Adrenal gland (tissue), 5 donors: ENCODE measurements around the gene PRDM16.

Experiments used
- POLR2A ChIP-seq, 2 donors: fragments of 450-650 bp; IDR thresholded peaks; one replicate each; pipeline ENCODE4 v1.6.1; 2017; ENCODE audit warnings: antibody characterized with exemption in 2 of 2, mild to moderate bottlenecking in 2 of 2, moderate library complexity in 1 of 2
- TF ChIP-seq, protein P1 (sequence below), 6 experiments: fragments of 450-650 bp in 4 of 6; fragments of 200-600 bp in 2 of 6; sonication (generic) in 1 of 6; IDR thresholded peaks; 1 replicate in 5 of 6; 2 replicates in 1 of 6; pipeline versions ENCODE4 v1.5.1 to v1.8.0; 2016 to 2021; ENCODE audit warnings: antibody characterized with exemption in 6 of 6, mild to moderate bottlenecking in 2 of 6, moderate library complexity in 1 of 6
- donor health status: DM: no; HTN: no; CAD: no.

DNA sequence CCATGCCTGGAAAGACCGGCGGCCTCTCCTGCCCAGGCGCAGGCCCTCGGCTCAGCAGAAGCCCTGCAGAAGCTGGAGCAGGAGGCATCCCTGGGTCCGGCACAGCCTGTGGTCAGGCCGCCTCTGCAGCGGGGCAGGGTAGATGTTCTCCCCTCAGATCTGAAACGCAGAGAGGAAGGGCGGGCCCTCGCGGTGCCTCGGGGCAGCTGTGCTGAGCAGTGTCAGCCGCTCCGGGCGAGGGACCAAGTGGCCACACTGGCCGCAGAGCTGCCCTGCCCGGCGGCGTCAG lies 210.1 kb downstream of the PRDM16 start:
- TF ChIP-seq, protein P1, sequence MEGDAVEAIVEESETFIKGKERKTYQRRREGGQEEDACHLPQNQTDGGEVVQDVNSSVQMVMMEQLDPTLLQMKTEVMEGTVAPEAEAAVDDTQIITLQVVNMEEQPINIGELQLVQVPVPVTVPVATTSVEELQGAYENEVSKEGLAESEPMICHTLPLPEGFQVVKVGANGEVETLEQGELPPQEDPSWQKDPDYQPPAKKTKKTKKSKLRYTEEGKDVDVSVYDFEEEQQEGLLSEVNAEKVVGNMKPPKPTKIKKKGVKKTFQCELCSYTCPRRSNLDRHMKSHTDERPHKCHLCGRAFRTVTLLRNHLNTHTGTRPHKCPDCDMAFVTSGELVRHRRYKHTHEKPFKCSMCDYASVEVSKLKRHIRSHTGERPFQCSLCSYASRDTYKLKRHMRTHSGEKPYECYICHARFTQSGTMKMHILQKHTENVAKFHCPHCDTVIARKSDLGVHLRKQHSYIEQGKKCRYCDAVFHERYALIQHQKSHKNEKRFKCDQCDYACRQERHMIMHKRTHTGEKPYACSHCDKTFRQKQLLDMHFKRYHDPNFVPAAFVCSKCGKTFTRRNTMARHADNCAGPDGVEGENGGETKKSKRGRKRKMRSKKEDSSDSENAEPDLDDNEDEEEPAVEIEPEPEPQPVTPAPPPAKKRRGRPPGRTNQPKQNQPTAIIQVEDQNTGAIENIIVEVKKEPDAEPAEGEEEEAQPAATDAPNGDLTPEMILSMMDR (IDR thresholded peaks at IDR 0.05), result no peak
- no peak for TF ChIP-seq POLR2A (IDR thresholded peaks at IDR 0.05)
